ENCODE measurements around the gene ROBO2.

ROBO2 gene

GRCh38 chr3:77414881-77415280 is 375.0 kb downstream of the ROBO2 start:
- H3K27me3 ChIP-seq (ENCODE audit: insufficient read depth, poor library complexity, severe bottlenecking) = no peaks in the 10 kb centered on the region

GRCh38 chr3:77420336-77420735 is 380.4 kb downstream of the ROBO2 start:
- no peak overlapping the region for H3K4me3 ChIP-seq (replicated peaks; ENCODE audit: insufficient read depth, low read length)
- H3K27me3 ChIP-seq (ENCODE audit: insufficient read depth, poor library complexity, severe bottlenecking) = no peaks in the 10 kb centered on the region
- H3K27ac ChIP-seq (replicated peaks) = no peak overlapping the region
- TF ChIP-seq SPI1 (IDR thresholded peaks at IDR 0.05; ENCODE audit: borderline replicate concordance, low read depth) = no peak
- TF ChIP-seq POLR2AphosphoS5 (IDR thresholded peaks at IDR 0.05; ENCODE audit: low read depth) = no peak
- no peak for TF ChIP-seq REST (IDR thresholded peaks at IDR 0.05; ENCODE audit: insufficient replicate concordance, low read depth)
- DNase-seq (ENCODE audit: low read depth in 1 of 2, low spot score in 1 of 2) = no peak

More at GRCh38 chr3:77414881-77415280, 375.0 kb downstream of the ROBO2 start:
- DNase-seq (ENCODE audit: low read depth in 1 of 2, low spot score in 1 of 2) = no peak
- Histone ChIP-seq H3K27ac (replicated peaks) (no peak overlapping the region), H3K4me3 (replicated peaks; ENCODE audit: insufficient read depth, low read length) (no peak overlapping the region)
- TF ChIP-seq CTCF (IDR thresholded peaks at IDR 0.05; ENCODE audit: insufficient read depth, low read length) (no peak), POLR2AphosphoS5 (IDR thresholded peaks at IDR 0.05; ENCODE audit: low read depth) (no peak), GABPA (IDR thresholded peaks at IDR 0.05; ENCODE audit: low read depth) (no peak), REST (IDR thresholded peaks at IDR 0.05; ENCODE audit: insufficient replicate concordance, low read depth) (no peak), SPI1 (IDR thresholded peaks at IDR 0.05; ENCODE audit: borderline replicate concordance, low read depth) (no peak)

GRCh38 chr3:77421916-77422315 is 382.0 kb downstream of the ROBO2 start:
- H3K27me3 ChIP-seq (ENCODE audit: insufficient read depth, poor library complexity, severe bottlenecking) = no peaks in the 10 kb centered on the region
- H3K27ac ChIP-seq (replicated peaks) = no peak overlapping the region
- no peak overlapping the region for H3K4me3 ChIP-seq (replicated peaks; ENCODE audit: insufficient read depth, low read length)
- no peak for DNase-seq (ENCODE audit: low read depth in 1 of 2, low spot score in 1 of 2)
- no peak for TF ChIP-seq CTCF (IDR thresholded peaks at IDR 0.05; ENCODE audit: insufficient read depth, low read length)
- TF ChIP-seq REST (IDR thresholded peaks at IDR 0.05; ENCODE audit: insufficient replicate concordance, low read depth) = no peak
- TF ChIP-seq SPI1 (IDR thresholded peaks at IDR 0.05; ENCODE audit: borderline replicate concordance, low read depth) = no peak
- TF ChIP-seq GABPA (IDR thresholded peaks at IDR 0.05; ENCODE audit: low read depth) = no peak
- TF ChIP-seq POLR2AphosphoS5 (IDR thresholded peaks at IDR 0.05; ENCODE audit: low read depth) = no peak
